Peyer's patch (tissue), 4 donors: ENCODE data around the gene CACNB2.

Experiments
- CTCF ChIP-seq, 6 experiments: fragments of 450-650 bp in 4 of 6; fragments of 200-600 bp in 2 of 6; sonication (generic) in 1 of 6; IDR thresholded peaks; one replicate each; pipeline ENCODE4 v1.5.1; 2017 to 2019; ENCODE audit warnings: antibody characterized with exemption in 6 of 6, mild to moderate bottlenecking in 3 of 6, moderate library complexity in 1 of 6
- POLR2A ChIP-seq, 2 donors: fragments of 450-650 bp; IDR thresholded peaks; one replicate each; pipeline ENCODE4 v1.5.1; 2017; ENCODE audit warnings: antibody characterized with exemption in 2 of 2, mild to moderate bottlenecking in 2 of 2, moderate library complexity in 2 of 2

DNA sequence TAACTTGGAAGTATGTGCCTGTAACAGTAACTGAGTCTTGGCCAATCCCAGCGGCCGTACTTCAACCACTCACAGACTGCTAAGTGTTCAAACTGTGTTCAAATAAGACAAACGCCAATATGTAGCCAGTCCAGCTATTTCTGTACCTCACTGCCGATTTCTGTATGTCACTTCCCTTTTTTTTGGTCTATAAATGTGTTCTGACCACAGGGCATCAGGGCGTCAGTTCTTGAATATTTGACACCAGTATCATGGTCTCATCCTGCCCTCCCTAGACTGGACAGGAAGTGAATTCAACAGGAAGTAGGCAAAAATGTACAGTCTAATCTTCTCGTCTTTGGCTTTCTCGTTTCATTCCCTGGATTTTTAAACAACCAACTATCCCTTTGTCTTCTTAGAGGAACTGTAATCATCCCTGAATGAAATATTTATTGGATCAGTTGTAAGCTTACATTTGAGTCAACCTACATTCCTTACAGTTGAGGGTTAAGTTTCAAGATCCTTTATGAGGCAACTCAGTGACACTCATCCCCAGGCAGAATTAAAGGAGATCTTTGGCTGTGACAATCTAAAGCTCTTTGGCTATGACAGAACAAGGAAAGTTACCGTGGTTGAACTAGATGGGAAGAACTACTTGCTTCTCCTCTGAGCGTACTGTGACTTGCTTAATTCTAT is 278.5 kb downstream of the CACNB2 start:
- TF ChIP-seq CTCF (IDR thresholded peaks at IDR 0.05) (no peak), POLR2A (IDR thresholded peaks at IDR 0.05) (no peak)
